Subcutaneous adipose tissue (tissue), 4 donors: Measurements from ENCODE around the gene SMIM24. TPM values are rescaled to one million over a fixed set of nuclear protein-coding genes. Genes with fewer than 3 reads are reported as not detected.

Experiments used
- CTCF ChIP-seq: fragments of 450-650 bp; IDR thresholded peaks from one replicate; pipeline ENCODE4 v1.5.1; 2016; ENCODE audit warnings: low read depth, mild to moderate bottlenecking, control low read depth, antibody characterized with exemption, moderate library complexity
- total RNA-seq, 4 donors: library from RNA; depleted of rRNA; stranded (reverse); fragments of >200 nt; gene quantifications; one replicate each; pipeline ENCODE4 v1.1.0, GENCODE V29; 2016

SMIM24 gene
- total RNA-seq = not detected

GRCh38 chr19:3480383-3481091 lies at the start of gene SMIM24:
SMIM24 (minus strand) TSS chr19:3480525; CDS start chr19:3480463, 62 bp downstream.
- no peak for TF ChIP-seq CTCF

- TF ChIP-seq CTCF = no peak
Measured at GRCh38 chr19:3528539-3529211, 48.4 kb upstream of the SMIM24 start.

- no peak for TF ChIP-seq CTCF
Measured at GRCh38 chr19:3528080-3528479, 47.8 kb upstream of the SMIM24 start.

- TF ChIP-seq CTCF = no peak
Measured at GRCh38 chr19:3527238-3527910, 47.0 kb upstream of the SMIM24 start.

- TF ChIP-seq CTCF = no peak
Measured at GRCh38 chr19:3526507-3527237, 46.3 kb upstream of the SMIM24 start.

GRCh38 chr19:3524904-3525451 lies 44.7 kb upstream of the SMIM24 start:
- TF ChIP-seq CTCF = no peak
